H1 (cell line): ENCODE measurements around the gene TUBA3C.

Experiments
- EZH2 ChIP-seq: fragments of 200-600 bp; sonication (generic); IDR thresholded peaks from 2 replicates; pipeline ENCODE4 v1.7.1; 2012; ENCODE audit warnings: low read depth, mild to moderate bottlenecking, moderate library complexity, low read length, inconsistent platforms; ENCODE audit not compliant: severe bottlenecking
- FOSL1 ChIP-seq: IDR thresholded peaks from 2 replicates; pipeline ENCODE4 v1.6.1; 2011; ENCODE audit warnings: mild to moderate bottlenecking, low read depth, low read length, moderate library complexity; ENCODE audit not compliant: insufficient read depth
- JUND ChIP-seq: IDR thresholded peaks from 2 replicates; pipeline ENCODE4 v1.6.1; 2011; ENCODE audit warnings: mild to moderate bottlenecking, improper control_type of control experiment, low read length
- POLR2AphosphoS5 ChIP-seq: IDR thresholded peaks from 2 replicates; pipeline ENCODE4 v1.6.1; 2011; ENCODE audit warnings: low read depth, low read length
- SP2 ChIP-seq: IDR thresholded peaks from 2 replicates; pipeline ENCODE4 v1.6.1; 2012; ENCODE audit warnings: mild to moderate bottlenecking, low read length, inconsistent platforms
- TF ChIP-seq, protein P1 (sequence below), 3 experiments: IDR thresholded peaks; 1 replicate in 2 of 3; 2 replicates in 1 of 3; pipeline versions ENCODE4 v1.5.1 to v1.6.1; 2011; ENCODE audit warnings: low read length in 3 of 3, mild to moderate bottlenecking in 3 of 3, inconsistent platforms in 2 of 3, low read depth in 1 of 3, moderate library complexity in 1 of 3; ENCODE audit not compliant: insufficient read depth in 1 of 3; ENCODE audit errors: control extremely low read depth in 1 of 3

DNA sequence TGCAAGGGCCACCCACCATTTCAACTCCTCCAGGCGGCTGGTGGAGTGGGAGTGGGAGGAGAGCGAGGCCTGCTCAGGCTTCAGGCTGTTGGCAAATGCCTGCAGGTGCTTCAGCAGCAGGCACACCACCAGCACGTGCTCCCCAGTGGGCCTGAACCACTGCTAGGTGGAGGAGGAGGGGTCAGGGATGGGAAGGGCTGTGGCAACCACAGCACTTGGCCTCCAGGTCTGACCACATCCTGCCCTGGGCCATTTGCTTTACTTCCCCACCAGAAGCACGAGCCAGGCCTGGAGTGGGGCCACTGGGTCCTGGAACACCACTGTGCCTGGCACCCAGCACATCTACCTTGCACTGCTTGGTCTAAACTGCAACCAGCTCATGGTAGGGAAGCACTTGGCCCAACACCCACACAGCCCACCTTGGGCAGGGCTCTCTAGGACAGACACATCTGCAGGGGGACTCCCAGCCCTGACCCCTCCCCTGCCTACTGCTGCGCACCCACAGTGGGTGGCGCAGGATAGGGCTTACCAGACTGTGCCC is 26.2 kb downstream of the TUBA3C start:
- TF ChIP-seq EZH2, result no peak
- TF ChIP-seq FOSL1, result no peak
- TF ChIP-seq POLR2AphosphoS5, result no peak
- no peak for TF ChIP-seq SP2
- TF ChIP-seq, protein P1, sequence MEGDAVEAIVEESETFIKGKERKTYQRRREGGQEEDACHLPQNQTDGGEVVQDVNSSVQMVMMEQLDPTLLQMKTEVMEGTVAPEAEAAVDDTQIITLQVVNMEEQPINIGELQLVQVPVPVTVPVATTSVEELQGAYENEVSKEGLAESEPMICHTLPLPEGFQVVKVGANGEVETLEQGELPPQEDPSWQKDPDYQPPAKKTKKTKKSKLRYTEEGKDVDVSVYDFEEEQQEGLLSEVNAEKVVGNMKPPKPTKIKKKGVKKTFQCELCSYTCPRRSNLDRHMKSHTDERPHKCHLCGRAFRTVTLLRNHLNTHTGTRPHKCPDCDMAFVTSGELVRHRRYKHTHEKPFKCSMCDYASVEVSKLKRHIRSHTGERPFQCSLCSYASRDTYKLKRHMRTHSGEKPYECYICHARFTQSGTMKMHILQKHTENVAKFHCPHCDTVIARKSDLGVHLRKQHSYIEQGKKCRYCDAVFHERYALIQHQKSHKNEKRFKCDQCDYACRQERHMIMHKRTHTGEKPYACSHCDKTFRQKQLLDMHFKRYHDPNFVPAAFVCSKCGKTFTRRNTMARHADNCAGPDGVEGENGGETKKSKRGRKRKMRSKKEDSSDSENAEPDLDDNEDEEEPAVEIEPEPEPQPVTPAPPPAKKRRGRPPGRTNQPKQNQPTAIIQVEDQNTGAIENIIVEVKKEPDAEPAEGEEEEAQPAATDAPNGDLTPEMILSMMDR (IDR thresholded peaks at IDR 0.05; ENCODE audit: control extremely low read depth in 1 of 3, insufficient read depth in 1 of 3, low read depth in 1 of 3, low read length in 3 of 3), result no peak
- TF ChIP-seq JUND, result no peak
